Sigmoid colon (tissue), 7 donors: ENCODE data around the gene CHTF18. TPM values are rescaled to one million over a fixed set of nuclear protein-coding genes. Genes with fewer than 3 reads are reported as not detected.
"Not testable (repeated sequence)": the region's sequence is repeated elsewhere in the genome, so short reads cannot be mapped to it uniquely, and the experiment has no call there.

ENCODE experiments used
- DNase-seq: peaks from one replicate; pipeline ENCODE4 v3.0.0-alpha.2; 2019
- H3K27ac ChIP-seq, 4 donors: fragments of 200-600 bp; sonication (generic); one replicate each; pipeline ENCODE4 v1.5.1; 2016 to 2019; ENCODE audit warnings: mild to moderate bottlenecking in 1 of 4
- H3K27me3 ChIP-seq, 3 donors: fragments of 200-600 bp; sonication (generic); one replicate each; pipeline ENCODE4 v1.5.1; 2019; ENCODE audit warnings: mild to moderate bottlenecking in 1 of 3
- H3K36me3 ChIP-seq, 4 donors: fragments of 200-600 bp; sonication (generic); one replicate each; pipeline ENCODE4 v1.5.1; 2016 to 2019
- H3K4me1 ChIP-seq, 4 donors: fragments of 200-600 bp; sonication (generic); one replicate each; pipeline ENCODE4 v1.5.1; 2017 to 2019
- H3K4me3 ChIP-seq, 4 donors: fragments of 200-600 bp; sonication (generic); one replicate each; pipeline ENCODE4 v1.5.1; 2017 to 2019; ENCODE audit warnings: mild to moderate bottlenecking in 2 of 4, moderate library complexity in 1 of 4
- H3K9me3 ChIP-seq, 4 donors: fragments of 200-600 bp in 3 of 4; sonication (generic) in 3 of 4; one replicate each; pipeline versions ENCODE4 v1.5.1 to v1.6.1; 2013 to 2019
- EP300 ChIP-seq, 4 donors: sonication (generic); formaldehyde crosslinking; IDR thresholded peaks; one replicate each; pipeline ENCODE4 v1.6.1; 2017; ENCODE audit warnings: antibody characterized with exemption in 4 of 4
- POLR2A ChIP-seq, 2 donors: fragments of 450-650 bp; IDR thresholded peaks; one replicate each; pipeline ENCODE4 v1.6.1; 2016; ENCODE audit warnings: antibody characterized with exemption in 2 of 2, mild to moderate bottlenecking in 2 of 2, moderate library complexity in 2 of 2
- POLR2AphosphoS5 ChIP-seq, 4 donors: sonication (generic); formaldehyde crosslinking; IDR thresholded peaks; one replicate each; pipeline ENCODE4 v1.6.1; 2017; ENCODE audit warnings: antibody characterized with exemption in 4 of 4
- whole genome bisulfite sequencing, 2 donors: extraction: QIAGEN DNeasy Blood & Tissue Kit; methylation state at CpG; one replicate each; pipeline ENCODE4 v1.1.7; 2013; 5-methylcytosine and 5-hydroxymethylcytosine counted together
- intact Hi-C: fragments of 100-400 bp; cut with DNase I; formaldehyde crosslinking; loops from one replicate; pipeline ENCODE4 v1.15.1; 2023
- polyA plus RNA-seq, 3 donors: library from polyadenylated mRNA; stranded (reverse); fragments of 200-250 nt; gene quantifications; one replicate each; pipeline ENCODE4 v1.2.3, GENCODE V29; 2013
- total RNA-seq, 4 donors: library from RNA; depleted of rRNA; stranded (reverse); fragments of >200 nt; gene quantifications; one replicate each; pipeline ENCODE4 v1.1.0, GENCODE V29; 2016
- TF ChIP-seq, protein P1 (sequence below), 4 experiments: fragments of 450-650 bp in 3 of 4; fragments of 200-600 bp in 1 of 4; IDR thresholded peaks; one replicate each; pipeline ENCODE4 v1.5.1; 2016 to 2019; ENCODE audit warnings: antibody characterized with exemption in 4 of 4, mild to moderate bottlenecking in 3 of 4, moderate library complexity in 2 of 4
- donor health status: healthy with polysubstance abuse.
- donor health status: Bipolar disorder and iron deficiency.
- donor health status: healthy.

The CHTF18 gene
- total and polyA plus RNA-seq, 7 donors = 1.8 to 29.2 (median 5.0) TPM

DNA sequence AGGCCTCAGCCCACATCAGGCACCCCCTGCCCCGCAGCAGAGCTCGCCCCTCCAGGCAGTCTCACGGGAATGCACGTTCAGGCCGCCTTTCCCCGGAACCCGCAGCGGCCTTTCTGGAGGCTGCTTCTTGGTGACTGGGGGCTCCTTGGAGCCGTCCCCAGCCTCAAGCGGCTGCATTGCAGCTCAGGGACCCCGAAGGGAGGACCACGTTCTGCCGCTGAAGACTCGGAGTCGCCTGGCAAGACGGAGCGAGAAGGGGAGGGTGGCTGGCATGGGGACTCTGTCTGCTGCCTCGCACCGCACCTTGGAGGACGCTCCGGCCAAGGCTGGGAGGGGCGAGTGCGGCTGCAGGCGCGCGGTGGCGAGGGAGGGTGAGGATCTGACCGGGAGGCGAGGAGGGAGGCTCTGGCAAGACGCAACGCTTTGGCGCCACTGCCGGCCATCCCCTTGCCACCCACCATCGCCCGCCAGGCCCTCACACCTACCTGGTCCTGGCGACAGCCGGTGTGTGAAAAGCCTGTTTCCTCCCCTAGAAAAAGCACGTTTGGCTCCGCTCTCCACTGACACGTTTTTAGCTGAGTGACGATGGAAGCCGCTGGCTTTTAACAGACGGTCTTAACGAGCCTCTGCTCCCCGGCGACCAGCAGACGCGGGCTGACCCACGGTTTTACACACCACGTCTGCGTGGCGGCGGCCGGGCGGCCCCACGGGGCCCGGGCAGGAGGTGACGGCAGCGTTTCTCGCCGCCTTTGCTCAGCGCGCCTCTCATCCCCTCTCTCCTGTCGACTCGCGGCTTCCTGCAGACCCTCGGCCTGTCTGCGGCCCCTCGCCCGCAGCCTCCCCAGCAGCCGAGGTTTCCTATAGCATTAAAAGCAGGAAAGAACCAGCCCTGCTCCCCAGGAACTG is 28.8 kb downstream of the CHTF18 start:
- H3K27me3 ChIP-seq = peaks cover 35 to 97% (median 63%) of the 10 kb centered on the region in 3 donors
- intact Hi-C loops = no loop called here
- DNase-seq = no peak

DNA sequence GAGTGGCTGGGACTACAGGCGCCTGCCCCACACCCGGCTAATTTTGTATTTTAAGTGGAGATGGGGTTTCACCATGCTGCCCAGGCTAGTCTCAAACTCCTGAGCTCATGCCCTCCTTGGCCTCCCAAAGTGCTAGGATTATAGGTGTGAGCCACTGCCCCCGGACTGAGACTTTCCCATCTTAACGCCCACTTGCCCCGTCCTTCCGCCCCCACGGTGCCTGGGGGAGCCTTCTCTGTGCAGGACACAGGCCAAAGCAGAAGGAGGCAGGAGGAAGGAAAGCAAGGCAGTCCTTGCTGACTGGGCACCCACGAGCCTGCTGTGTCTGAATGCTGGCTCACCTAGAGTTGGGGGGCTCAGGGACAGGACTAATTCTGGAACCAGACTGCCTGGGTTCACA is 29.7 kb downstream of the CHTF18 start:
- TF ChIP-seq POLR2AphosphoS5 (IDR thresholded peaks at IDR 0.05) (no peak), POLR2A (IDR thresholded peaks at IDR 0.05) (no peak), EP300 (IDR thresholded peaks at IDR 0.05) (no peak)
- TF ChIP-seq, protein P1, sequence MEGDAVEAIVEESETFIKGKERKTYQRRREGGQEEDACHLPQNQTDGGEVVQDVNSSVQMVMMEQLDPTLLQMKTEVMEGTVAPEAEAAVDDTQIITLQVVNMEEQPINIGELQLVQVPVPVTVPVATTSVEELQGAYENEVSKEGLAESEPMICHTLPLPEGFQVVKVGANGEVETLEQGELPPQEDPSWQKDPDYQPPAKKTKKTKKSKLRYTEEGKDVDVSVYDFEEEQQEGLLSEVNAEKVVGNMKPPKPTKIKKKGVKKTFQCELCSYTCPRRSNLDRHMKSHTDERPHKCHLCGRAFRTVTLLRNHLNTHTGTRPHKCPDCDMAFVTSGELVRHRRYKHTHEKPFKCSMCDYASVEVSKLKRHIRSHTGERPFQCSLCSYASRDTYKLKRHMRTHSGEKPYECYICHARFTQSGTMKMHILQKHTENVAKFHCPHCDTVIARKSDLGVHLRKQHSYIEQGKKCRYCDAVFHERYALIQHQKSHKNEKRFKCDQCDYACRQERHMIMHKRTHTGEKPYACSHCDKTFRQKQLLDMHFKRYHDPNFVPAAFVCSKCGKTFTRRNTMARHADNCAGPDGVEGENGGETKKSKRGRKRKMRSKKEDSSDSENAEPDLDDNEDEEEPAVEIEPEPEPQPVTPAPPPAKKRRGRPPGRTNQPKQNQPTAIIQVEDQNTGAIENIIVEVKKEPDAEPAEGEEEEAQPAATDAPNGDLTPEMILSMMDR (IDR thresholded peaks at IDR 0.05) = no peak
- H3K27ac ChIP-seq = no peak overlapping the region
- H3K4me1 ChIP-seq = peaks cover 0 to 15% (median 11%) of the 10 kb centered on the region in 4 donors
- no peaks in the 10 kb centered on the region for H3K9me3 ChIP-seq
- H3K4me3 ChIP-seq = no peak overlapping the region
- intact Hi-C loops = no loop called here
- no peak for DNase-seq
- 78 to 87% methylated on average over 8 of the region's 8 CpGs for WGBS, 2 donors
- H3K27me3 ChIP-seq = peaks cover 30 to 95% (median 58%) of the 10 kb centered on the region in 3 donors
- no peaks in the 10 kb centered on the region for H3K36me3 ChIP-seq

More for the DNA sequence above, 28.8 kb downstream of the CHTF18 start:
- Histone ChIP-seq H3K4me1 (peaks cover 0 to 16% (median 12%) of the 10 kb centered on the region in 4 donors), H3K27ac (no peak overlapping the region), H3K4me3 (no peak overlapping the region), H3K36me3 (no peaks in the 10 kb centered on the region), H3K9me3 (no peaks in the 10 kb centered on the region)
- 56 to 68% methylated on average over 71 of the region's 71 CpGs for WGBS, 2 donors
- TF ChIP-seq, protein P1 (IDR thresholded peaks at IDR 0.05) = no peak
- TF ChIP-seq EP300 (IDR thresholded peaks at IDR 0.05) = no peak
- TF ChIP-seq POLR2AphosphoS5 (IDR thresholded peaks at IDR 0.05) = no peak
- no peak for TF ChIP-seq POLR2A (IDR thresholded peaks at IDR 0.05)

DNA sequence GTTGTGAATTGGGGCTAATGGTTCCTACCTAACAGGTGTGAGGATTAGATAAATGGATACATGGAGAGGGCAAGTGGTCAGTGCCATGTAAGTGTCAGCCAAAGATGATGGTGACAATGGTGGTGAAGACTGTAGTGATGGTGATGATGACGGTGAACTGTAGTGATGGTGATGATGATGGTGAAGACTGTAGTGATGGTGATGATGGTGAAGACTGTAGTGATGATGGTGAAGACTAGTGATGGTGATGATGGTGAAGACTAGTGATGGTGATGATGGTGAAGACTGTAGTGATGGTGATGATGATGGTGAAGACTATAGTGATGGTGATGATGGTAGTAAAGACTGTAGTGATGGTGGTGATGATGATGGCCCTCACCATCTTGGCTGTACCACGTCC is 30.2 kb downstream of the CHTF18 start:
- DNase-seq = no peak
- Histone ChIP-seq H3K9me3 (no peaks in the 10 kb centered on the region), H3K4me1 (peaks cover 0 to 10% (median 6%) of the 10 kb centered on the region in 4 donors), H3K4me3 (no peak overlapping the region), H3K36me3 (no peaks in the 10 kb centered on the region), H3K27me3 (peaks cover 25 to 95% (median 54%) of the 10 kb centered on the region in 3 donors), H3K27ac (no peak overlapping the region)
- 78 to 93% methylated on average over 2 of the region's 2 CpGs for WGBS, 2 donors
- no peak for TF ChIP-seq POLR2A (IDR thresholded peaks at IDR 0.05)
- TF ChIP-seq, protein P1 (IDR thresholded peaks at IDR 0.05) = no peak
- no peak for TF ChIP-seq POLR2AphosphoS5 (IDR thresholded peaks at IDR 0.05)
- no peak for TF ChIP-seq EP300 (IDR thresholded peaks at IDR 0.05)
- intact Hi-C loops = no loop called here

DNA sequence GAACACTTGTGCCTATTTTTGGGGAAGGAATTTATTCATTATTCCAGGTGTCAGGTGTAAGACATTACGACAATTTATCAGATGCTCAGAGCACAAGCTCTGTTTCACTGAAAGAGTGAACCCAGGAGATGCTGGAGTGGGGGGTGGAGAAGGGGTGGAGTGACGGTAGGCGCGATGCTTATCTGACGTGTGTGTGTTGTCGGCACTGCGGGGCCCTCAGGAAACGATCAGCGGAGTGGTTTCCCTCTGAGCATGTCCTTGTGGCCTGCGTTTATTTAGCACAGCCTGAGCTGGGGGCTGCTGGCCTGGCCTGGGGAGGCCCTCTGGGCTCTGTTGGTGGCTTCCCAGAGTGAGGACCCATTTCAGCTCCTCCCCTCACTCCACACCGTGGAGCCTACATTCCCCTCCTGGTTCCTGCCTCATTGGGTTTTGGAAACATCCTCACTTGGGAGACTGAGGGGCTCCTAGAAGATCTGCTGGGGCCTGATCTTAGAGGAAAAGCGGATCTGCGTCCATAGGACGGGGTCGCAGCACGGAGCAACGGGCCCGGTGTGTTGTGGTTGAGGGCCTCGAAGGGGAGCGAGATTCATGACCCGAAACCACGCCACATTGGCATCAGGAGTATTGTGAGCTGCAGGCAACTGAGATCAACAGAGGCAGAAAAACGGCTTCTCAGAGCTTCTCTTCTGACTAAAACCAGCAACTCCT is 31.1 kb downstream of the CHTF18 start:
- DNase-seq = no peak
- no peak overlapping the region for H3K4me3 ChIP-seq
- 42 to 65% methylated on average over 23 of the region's 23 CpGs for WGBS, 2 donors
- H3K27me3 ChIP-seq = peaks cover 20 to 95% (median 47%) of the 10 kb centered on the region in 3 donors
- H3K4me1 ChIP-seq = peaks cover 0 to 6% (median 3%) of the 10 kb centered on the region in 4 donors
- no peaks in the 10 kb centered on the region for H3K36me3 ChIP-seq
- TF ChIP-seq POLR2A (IDR thresholded peaks at IDR 0.05) = no peak
- no peak for TF ChIP-seq POLR2AphosphoS5 (IDR thresholded peaks at IDR 0.05)
- no peaks in the 10 kb centered on the region for H3K9me3 ChIP-seq
- H3K27ac ChIP-seq = no peak overlapping the region
- intact Hi-C loops = no loop called here

DNA sequence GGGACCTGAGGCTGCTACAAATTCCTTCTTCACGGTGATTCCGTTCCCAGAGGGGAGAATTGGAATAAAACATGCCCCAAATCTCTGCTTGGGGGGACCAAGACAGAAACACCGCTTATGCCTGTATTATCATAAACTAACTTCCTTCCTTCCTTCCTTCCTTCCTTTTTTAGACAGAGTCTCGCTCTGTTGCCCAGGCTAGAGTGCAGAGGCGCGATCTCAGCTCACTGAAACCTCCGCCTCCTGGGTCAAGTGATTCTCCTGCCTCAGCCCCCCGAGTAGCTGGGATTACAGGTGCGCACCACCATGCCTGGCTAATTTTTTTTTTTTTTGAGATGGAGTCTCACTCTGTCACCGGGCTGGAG is 31.6 kb downstream of the CHTF18 start:
- DNase-seq, H3K4me1 ChIP-seq: not testable (repeated sequence)

More for the DNA sequence above, 31.6 kb downstream of the CHTF18 start:
- H3K4me3 ChIP-seq, H3K36me3 ChIP-seq, H3K9me3 ChIP-seq, intact Hi-C loops, H3K27ac ChIP-seq: not testable (repeated sequence)
- WGBS, 2 donors = 50 to 74% methylated on average over 10 of the region's 10 CpGs
- peaks cover 22 to 95% (median 46%) of the 10 kb centered on the region in 3 donors for H3K27me3 ChIP-seq
